ENCODE measurements around the gene RNF26. TPM values are rescaled to one million over a fixed set of nuclear protein-coding genes. Genes with fewer than 3 reads are reported as not detected.

The RNF26 gene
- total and polyA plus RNA-seq, 2 donors (not counting 3 experiments of a cell fraction or from before 2014, with no cell fraction given) = 40.1 to 43.8 TPM

DNA sequence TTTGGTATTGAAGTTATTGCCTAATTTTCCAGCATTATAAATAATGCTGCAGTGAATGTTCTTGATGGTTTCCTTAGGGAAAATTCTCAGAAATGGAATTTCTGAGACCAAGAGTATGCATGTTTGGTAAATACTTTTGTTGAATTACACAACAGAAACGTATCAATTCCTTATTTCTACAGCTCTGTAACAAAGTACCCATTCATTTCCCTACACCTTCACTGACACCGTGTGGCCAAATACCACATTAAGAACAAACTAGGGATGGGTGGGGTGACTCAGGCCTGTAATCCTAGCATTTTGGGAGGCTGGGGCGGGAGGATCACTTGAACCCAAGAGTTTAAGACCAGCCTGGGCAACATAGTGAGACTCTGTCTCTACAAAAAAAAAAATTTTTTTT lies 39.1 kb upstream of the RNF26 start:
- POLR2A ChIA-PET = no interaction called here
- Histone ChIP-seq H3K4me1 (ENCODE audit: control insufficient read depth, extremely low read depth, insufficient read depth, low read length) (no peaks in the 10 kb centered on the region), H3K4me2 (ENCODE audit: insufficient read depth, low read length) (no peak overlapping the region), H3K9ac (replicated peaks; ENCODE audit: extremely low read depth, insufficient read depth, low read length) (no peak overlapping the region), H3K9me1 (replicated peaks; ENCODE audit: control insufficient read depth, extremely low read depth, insufficient read depth, low read length) (no peaks in the 10 kb centered on the region), H4K20me1 (replicated peaks; ENCODE audit: control insufficient read depth, extremely low read depth, insufficient read depth, low read length) (no peaks in the 10 kb centered on the region), H3K27ac (ENCODE audit: insufficient read depth, low read depth, low read length) (no peak overlapping the region), H3K9me3 (replicated peaks; ENCODE audit: control insufficient read depth, insufficient read depth, low read length) (no peaks in the 10 kb centered on the region), H2AFZ (ENCODE audit: low read depth, low read length) (no peak overlapping the region), H3K4me3 (replicated peaks in 1 of 3; ENCODE audit: insufficient read depth in 1 of 3, low read depth in 1 of 3, low read length in 3 of 3) (no peak overlapping the region), H3K27me3 (ENCODE audit: control insufficient read depth in 2 of 2, insufficient read depth in 2 of 2, low read length in 2 of 2) (no peaks in the 10 kb centered on the region), H3K79me2 (ENCODE audit: control insufficient read depth, insufficient read depth, low read length) (no peaks in the 10 kb centered on the region), H3K36me3 (ENCODE audit: control insufficient read depth in 2 of 2, extremely low read depth in 1 of 2, insufficient read depth in 2 of 2, low read length in 2 of 2) (peaks cover 18 to 20% of the 10 kb centered on the region in 2 experiments)
- BruUV-seq (replicated peaks) = no TSS peak
- FAIRE-seq = no peak
- CTCF ChIA-PET = interaction anchor here (0.7 to 1.1 kb wide), 3 partner anchors 12 to 89 kb away, joined by 3 to 4 read pairs (median 4); partner anchors contain the start of gene CBL
- intact Hi-C loops (cut with micrococcal nuclease) = no loop called here
- no peak for DNase-seq (ENCODE audit: low read depth, low spot score)
- TF ChIP-seq, protein P1, sequence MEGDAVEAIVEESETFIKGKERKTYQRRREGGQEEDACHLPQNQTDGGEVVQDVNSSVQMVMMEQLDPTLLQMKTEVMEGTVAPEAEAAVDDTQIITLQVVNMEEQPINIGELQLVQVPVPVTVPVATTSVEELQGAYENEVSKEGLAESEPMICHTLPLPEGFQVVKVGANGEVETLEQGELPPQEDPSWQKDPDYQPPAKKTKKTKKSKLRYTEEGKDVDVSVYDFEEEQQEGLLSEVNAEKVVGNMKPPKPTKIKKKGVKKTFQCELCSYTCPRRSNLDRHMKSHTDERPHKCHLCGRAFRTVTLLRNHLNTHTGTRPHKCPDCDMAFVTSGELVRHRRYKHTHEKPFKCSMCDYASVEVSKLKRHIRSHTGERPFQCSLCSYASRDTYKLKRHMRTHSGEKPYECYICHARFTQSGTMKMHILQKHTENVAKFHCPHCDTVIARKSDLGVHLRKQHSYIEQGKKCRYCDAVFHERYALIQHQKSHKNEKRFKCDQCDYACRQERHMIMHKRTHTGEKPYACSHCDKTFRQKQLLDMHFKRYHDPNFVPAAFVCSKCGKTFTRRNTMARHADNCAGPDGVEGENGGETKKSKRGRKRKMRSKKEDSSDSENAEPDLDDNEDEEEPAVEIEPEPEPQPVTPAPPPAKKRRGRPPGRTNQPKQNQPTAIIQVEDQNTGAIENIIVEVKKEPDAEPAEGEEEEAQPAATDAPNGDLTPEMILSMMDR (IDR thresholded peaks at IDR 0.05; ENCODE audit: extremely low read depth in 1 of 2, insufficient read depth in 1 of 2, low read depth in 1 of 2, low read length in 2 of 2) = no peak
- dilution Hi-C loops (cut with MboI; ENCODE audit: extremely low pct_ligation_motif_present, low sequenced_read_pairs) = no loop called here

DNA sequence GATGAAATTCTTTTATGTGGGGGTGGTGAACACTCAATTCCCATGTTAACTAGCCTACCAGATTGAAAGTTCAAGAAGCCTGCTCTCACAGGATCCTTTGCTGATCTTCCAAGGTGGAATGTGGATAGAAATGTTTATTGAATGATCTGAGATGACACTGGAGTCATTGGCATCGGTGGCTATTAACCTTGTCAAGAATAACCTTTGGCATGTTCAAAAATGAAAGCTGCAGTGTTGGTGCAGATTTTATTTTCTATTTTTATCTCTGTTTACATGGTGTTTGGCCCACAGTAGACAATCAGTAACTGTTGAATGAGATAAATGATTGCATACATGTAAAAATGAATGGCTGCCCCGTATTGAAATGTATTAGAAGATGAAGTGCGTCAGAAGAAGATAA lies 36.4 kb upstream of the RNF26 start:
- Histone ChIP-seq H3K27me3 (ENCODE audit: control insufficient read depth in 2 of 2, insufficient read depth in 2 of 2, low read length in 2 of 2) (no peaks in the 10 kb centered on the region), H2AFZ (ENCODE audit: low read depth, low read length) (no peak overlapping the region), H3K4me1 (ENCODE audit: control insufficient read depth, extremely low read depth, insufficient read depth, low read length) (no peaks in the 10 kb centered on the region), H3K79me2 (ENCODE audit: control insufficient read depth, insufficient read depth, low read length) (no peaks in the 10 kb centered on the region), H3K9me3 (replicated peaks; ENCODE audit: control insufficient read depth, insufficient read depth, low read length) (no peaks in the 10 kb centered on the region), H3K4me3 (replicated peaks in 1 of 3; ENCODE audit: insufficient read depth in 1 of 3, low read depth in 1 of 3, low read length in 3 of 3) (no peak overlapping the region), H3K27ac (ENCODE audit: insufficient read depth, low read depth, low read length) (no peak overlapping the region), H4K20me1 (replicated peaks; ENCODE audit: control insufficient read depth, extremely low read depth, insufficient read depth, low read length) (no peaks in the 10 kb centered on the region), H3K9ac (replicated peaks; ENCODE audit: extremely low read depth, insufficient read depth, low read length) (no peak overlapping the region), H3K4me2 (ENCODE audit: insufficient read depth, low read length) (no peak overlapping the region), H3K9me1 (replicated peaks; ENCODE audit: control insufficient read depth, extremely low read depth, insufficient read depth, low read length) (no peaks in the 10 kb centered on the region), H3K36me3 (ENCODE audit: control insufficient read depth in 2 of 2, extremely low read depth in 1 of 2, insufficient read depth in 2 of 2, low read length in 2 of 2) (peaks cover 23 to 24% of the 10 kb centered on the region in 2 experiments)
- ChIA-PET CTCF (interaction anchor here (0.6 to 1.9 kb wide), 4 partner anchors 15 to 30 kb away, joined by 3 to 4 read pairs (median 3); no protein-coding TSS in a partner anchor), POLR2A (no interaction called here)
- BruUV-seq (replicated peaks) = no TSS peak
- dilution Hi-C loops (cut with MboI; ENCODE audit: extremely low pct_ligation_motif_present, low sequenced_read_pairs) = no loop called here
- DNase-seq (ENCODE audit: low read depth, low spot score) (no peak), FAIRE-seq (no peak)
- intact Hi-C loops (cut with micrococcal nuclease) = no loop called here
- no peak for TF ChIP-seq EZH2 (IDR thresholded peaks at IDR 0.05; ENCODE audit: borderline replicate concordance, low read depth, low read length, severe bottlenecking)
- TF ChIP-seq GATA2 (IDR thresholded peaks at IDR 0.05; ENCODE audit: insufficient read depth, insufficient read length, low read depth, low read length) = no peak
- TF ChIP-seq, protein P2, sequence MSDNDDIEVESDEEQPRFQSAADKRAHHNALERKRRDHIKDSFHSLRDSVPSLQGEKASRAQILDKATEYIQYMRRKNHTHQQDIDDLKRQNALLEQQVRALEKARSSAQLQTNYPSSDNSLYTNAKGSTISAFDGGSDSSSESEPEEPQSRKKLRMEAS (IDR thresholded peaks at IDR 0.05; ENCODE audit: insufficient read depth, insufficient read length) = no peak
- no peak for TF ChIP-seq POLR2A (IDR thresholded peaks at IDR 0.05; ENCODE audit: low read depth, low read length)
- TF ChIP-seq POLR2AphosphoS5 (IDR thresholded peaks at IDR 0.05; ENCODE audit: insufficient read depth, low read depth, low read length) = no peak
